Common myeloid progenitor, CD34-positive (primary cell): Measurements from ENCODE around the gene KAT7.

ENCODE experiments used
- CTCF ChIA-PET: fragments of 350-600 bp; sonication (Branson Sonifier 250); formaldehyde crosslinking; loops from one replicate; lab custom pipeline; 2021; ENCODE audit warnings: antibody characterized with exemption; lab: Charles Lee
- POLR2A ChIA-PET: fragments of 350-600 bp; sonication (Branson Sonifier 250); formaldehyde crosslinking; loops from one replicate; lab custom pipeline; 2021; ENCODE audit warnings: antibody characterized with exemption; lab: Charles Lee
- DNase-seq, 3 donors: peaks; one replicate each; pipeline versions ENCODE4 v3.0.0 to v3.0.0-alpha.2; 2013
- H3K27ac ChIP-seq, 2 experiments: 1 replicate in 1 of 2; 2 replicates in 1 of 2; pipeline ENCODE4 v1.7.0; 2013; ENCODE audit warnings: inconsistent platforms in 2 of 2, low read length in 2 of 2, mild to moderate bottlenecking in 2 of 2, low read depth in 1 of 2, moderate library complexity in 1 of 2; ENCODE audit not compliant: severe bottlenecking in 2 of 2, insufficient read depth in 1 of 2, poor library complexity in 1 of 2
- H3K27me3 ChIP-seq, 5 experiments: replicated peaks in 2 of 5; 1 replicate in 3 of 5; 2 replicates in 2 of 5; pipeline versions ENCODE4 v1.6.1 to v1.7.0; 2013; ENCODE audit warnings: low read length in 4 of 5, mild to moderate bottlenecking in 2 of 5, moderate library complexity in 2 of 5, inconsistent platforms in 1 of 5; ENCODE audit not compliant: insufficient read depth in 5 of 5, control insufficient read depth in 4 of 5
- H3K36me3 ChIP-seq, 4 experiments: 1 replicate in 2 of 4; 2 replicates in 2 of 4; pipeline versions ENCODE4 v1.6.1 to v1.7.0; 2013; ENCODE audit warnings: low read length in 3 of 4, control low read depth in 1 of 4, mild to moderate bottlenecking in 1 of 4; ENCODE audit not compliant: control insufficient read depth in 4 of 4, insufficient read depth in 4 of 4
- H3K4me1 ChIP-seq, 4 experiments: 1 replicate in 3 of 4; 2 replicates in 1 of 4; pipeline versions ENCODE4 v1.6.1 to v1.7.1; 2013; ENCODE audit warnings: low read length in 3 of 4, mild to moderate bottlenecking in 3 of 4, control low read depth in 1 of 4, inconsistent platforms in 1 of 4, moderate library complexity in 1 of 4; ENCODE audit not compliant: control insufficient read depth in 4 of 4, insufficient read depth in 4 of 4; ENCODE audit errors: control extremely low read depth in 1 of 4
- H3K4me3 ChIP-seq, 7 experiments: 1 replicate in 4 of 7; 2 replicates in 3 of 7; pipeline versions ENCODE4 v1.5.1 to v1.7.0; 2013; ENCODE audit warnings: mild to moderate bottlenecking in 7 of 7, low read length in 6 of 7, moderate library complexity in 6 of 7, inconsistent platforms in 2 of 7, low read depth in 2 of 7, control low read depth in 1 of 7; ENCODE audit not compliant: insufficient read depth in 4 of 7, control insufficient read depth in 1 of 7; ENCODE audit errors: extremely low read depth in 1 of 7
- H3K9me3 ChIP-seq, 5 experiments: 1 replicate in 4 of 5; 2 replicates in 1 of 5; pipeline versions ENCODE4 v1.6.1 to v1.7.1; 2013; ENCODE audit warnings: low read length in 4 of 5, mild to moderate bottlenecking in 2 of 5, inconsistent platforms in 1 of 5, low read depth in 1 of 5, moderate library complexity in 1 of 5; ENCODE audit not compliant: control insufficient read depth in 4 of 5, insufficient read depth in 2 of 5; ENCODE audit errors: control extremely low read depth in 1 of 5
- WGBS: methylation state at CpG from one replicate; pipeline ENCODE4 v1.1.5; 2013; ENCODE audit not compliant: insufficient coverage; 5-methylcytosine and 5-hydroxymethylcytosine counted together

KAT7 gene

DNA sequence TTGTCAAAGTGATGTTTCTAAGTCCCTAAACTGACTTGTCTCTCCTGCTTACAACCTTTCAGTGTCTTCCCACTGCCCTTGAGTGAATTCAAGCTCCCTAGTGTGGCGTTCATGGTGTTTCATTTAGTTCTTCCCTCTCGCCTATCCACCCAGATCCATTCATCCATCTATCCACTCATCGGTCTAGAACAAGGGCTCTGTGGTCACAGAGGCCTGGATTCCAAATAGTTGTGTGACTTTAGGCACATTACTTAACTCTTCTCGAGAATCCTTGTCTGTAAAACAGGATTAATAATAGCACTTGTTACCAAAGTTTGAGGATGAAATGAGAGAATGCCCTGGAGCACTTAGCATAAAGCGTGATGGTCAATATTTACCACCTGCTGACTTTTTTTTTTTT is 60.3 kb downstream of the KAT7 start:
- POLR2A ChIA-PET: no interaction called here
- CTCF ChIA-PET: interaction anchor here (1.0 to 3.5 kb wide), 4 partner anchors 17 to 141 kb away, joined by 3 to 20 read pairs (median 4); partner anchors contain the start of gene SLC35B1

DNA sequence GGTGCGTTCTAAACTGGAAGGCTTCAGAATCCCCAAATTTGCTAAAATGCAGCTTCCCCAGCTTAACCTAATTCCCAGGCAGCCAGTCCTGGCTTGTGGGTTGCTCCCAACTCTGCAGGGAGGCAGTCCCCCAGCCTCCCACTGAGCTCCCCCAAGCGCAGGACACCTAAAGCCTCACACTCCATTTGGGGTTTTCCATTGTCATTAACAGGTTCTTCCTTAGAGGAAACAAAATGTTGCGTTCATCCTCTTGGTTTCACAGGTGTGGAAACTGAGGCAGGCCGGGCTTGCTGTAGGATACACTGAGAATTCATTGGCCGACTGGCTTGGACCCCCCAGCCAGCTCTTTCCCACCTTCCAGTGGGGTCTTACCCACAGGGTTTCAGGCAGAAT is 61.7 kb downstream of the KAT7 start:
- Histone ChIP-seq H3K4me3 (peak overlapping the region in 4 of 7 experiments; percentile 48 to 79 (median 70)), H3K36me3 (peaks cover 2 to 5% (median 4%) of the 10 kb centered on the region in 4 experiments), H3K9me3 (no peaks in the 10 kb centered on the region), H3K27ac (no peak overlapping the region), H3K27me3 (no peaks in the 10 kb centered on the region), H3K4me1 (peaks cover 0 to 54% (median 34%) of the 10 kb centered on the region in 4 experiments)
- POLR2A ChIA-PET: interaction anchor here (0.6 to 0.7 kb wide), 2 partner anchors 16 to 220 kb away, joined by 3 to 5 read pairs; no protein-coding TSS in a partner anchor
- no peak for DNase-seq
- CTCF ChIA-PET: interaction anchor here (0.6 to 3.5 kb wide), 9 partner anchors 9 to 157 kb away, joined by 3 to 20 read pairs (median 3); partner anchors contain the start of gene SLC35B1
- WGBS: 92% methylated on average over 4 of the region's 5 CpGs

More for the DNA sequence above, 60.3 kb downstream of the KAT7 start:
- no peaks in the 10 kb centered on the region for H3K9me3 ChIP-seq
- WGBS: 100% methylated on average over 2 of the region's 5 CpGs
- no peak overlapping the region for H3K27ac ChIP-seq
- H3K4me3 ChIP-seq: no peak overlapping the region
- peaks cover 2 to 5% (median 4%) of the 10 kb centered on the region in 4 experiments for H3K36me3 ChIP-seq
- no peak for DNase-seq
- H3K4me1 ChIP-seq: peaks cover 0 to 55% (median 43%) of the 10 kb centered on the region in 4 experiments
- no peaks in the 10 kb centered on the region for H3K27me3 ChIP-seq

- ChIA-PET POLR2A (interaction anchor here (0.6 to 1.4 kb wide), 3 partner anchors 88 to 172 kb away, joined by 3 to 5 read pairs (median 4); partner anchors contain the start of gene SLC35B1), CTCF (interaction anchor here (0.6 to 3.1 kb wide), 8 partner anchors 11 to 283 kb away, joined by 3 to 15 read pairs (median 3); no protein-coding TSS in a partner anchor)
- no peaks in the 10 kb centered on the region for H3K9me3 ChIP-seq
- peak overlapping the region; percentile 28 to 79 (median 66) for H3K4me3 ChIP-seq
- DNase-seq: peak in 2 of 3 donors; percentile 34 to 50
- H3K4me1 ChIP-seq: peaks cover 0 to 49% (median 31%) of the 10 kb centered on the region in 4 experiments
- H3K27ac ChIP-seq: no peak overlapping the region
- peaks cover 2 to 5% (median 3%) of the 10 kb centered on the region in 4 experiments for H3K36me3 ChIP-seq
- H3K27me3 ChIP-seq: no peaks in the 10 kb centered on the region
- under 1% methylated on average over 50 of the region's 61 CpGs for WGBS
Measured at GRCh38 chr17:49850772-49851386, 62.4 kb downstream of the KAT7 start.

DNA sequence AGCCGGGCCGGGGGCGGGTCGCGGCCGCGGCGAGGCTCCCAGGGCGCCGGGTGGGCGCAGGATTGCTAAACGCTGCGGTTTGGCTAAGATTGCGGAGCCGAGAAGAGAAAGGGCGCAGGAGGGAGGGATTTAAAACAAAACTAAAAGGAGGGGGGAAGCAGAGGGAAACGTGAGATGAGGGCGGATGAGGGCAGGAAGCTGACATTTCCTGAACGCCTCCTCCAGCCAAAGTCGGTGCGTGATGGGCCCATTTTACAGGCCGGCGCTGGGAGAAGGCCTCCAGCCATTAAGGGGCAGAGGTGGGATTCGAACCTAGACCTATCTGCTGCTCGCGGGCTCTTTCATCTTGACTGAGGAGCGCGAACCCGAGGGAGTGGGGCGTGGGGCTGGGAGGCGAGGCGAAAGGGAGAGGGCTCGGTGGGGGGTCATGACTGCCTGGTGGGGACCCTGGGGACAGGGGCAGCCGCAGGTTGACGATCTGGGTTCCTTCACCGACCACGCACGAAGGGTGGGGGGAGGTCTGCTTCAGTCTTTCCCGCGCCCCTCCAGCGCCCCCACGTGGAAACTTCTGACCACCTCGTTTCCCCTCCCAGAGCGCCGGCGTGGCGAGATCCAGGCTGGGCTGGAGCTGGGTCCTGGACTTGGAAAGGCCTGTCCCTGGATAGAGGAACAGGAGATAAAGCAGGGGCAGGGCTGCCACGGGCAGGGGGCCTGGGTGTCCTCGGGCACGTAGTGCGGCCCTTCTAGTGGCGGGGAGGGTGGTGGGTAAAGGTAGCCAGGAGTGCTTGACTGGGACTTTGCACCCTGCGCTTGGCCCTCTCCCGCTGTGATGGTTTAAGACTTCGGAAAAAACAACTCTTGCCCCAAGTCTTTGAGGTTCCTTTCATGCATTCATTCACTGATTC is 63.2 kb downstream of the KAT7 start:
- Histone ChIP-seq H3K36me3 (peaks cover 0 to 5% (median 1%) of the 10 kb centered on the region in 4 experiments), H3K4me3 (peak overlapping the region; percentile 28 to 79 (median 66)), H3K9me3 (no peaks in the 10 kb centered on the region), H3K27ac (peak overlapping the region in 1 of 2 experiments; percentile 20), H3K4me1 (peaks cover 0 to 49% (median 31%) of the 10 kb centered on the region in 4 experiments), H3K27me3 (no peaks in the 10 kb centered on the region)
- DNase-seq: peak; percentile 79 to 91 (median 90)
- 6% methylated on average over 35 of the region's 55 CpGs for WGBS
- CTCF ChIA-PET: interaction anchor here (0.7 to 3.1 kb wide), 15 partner anchors 9 to 284 kb away, joined by 3 to 15 read pairs (median 4); no protein-coding TSS in a partner anchor
- POLR2A ChIA-PET: interaction anchor here (0.6 to 1.4 kb wide), 3 partner anchors 89 to 172 kb away, joined by 3 to 5 read pairs (median 4); partner anchors contain the start of gene SLC35B1

DNA sequence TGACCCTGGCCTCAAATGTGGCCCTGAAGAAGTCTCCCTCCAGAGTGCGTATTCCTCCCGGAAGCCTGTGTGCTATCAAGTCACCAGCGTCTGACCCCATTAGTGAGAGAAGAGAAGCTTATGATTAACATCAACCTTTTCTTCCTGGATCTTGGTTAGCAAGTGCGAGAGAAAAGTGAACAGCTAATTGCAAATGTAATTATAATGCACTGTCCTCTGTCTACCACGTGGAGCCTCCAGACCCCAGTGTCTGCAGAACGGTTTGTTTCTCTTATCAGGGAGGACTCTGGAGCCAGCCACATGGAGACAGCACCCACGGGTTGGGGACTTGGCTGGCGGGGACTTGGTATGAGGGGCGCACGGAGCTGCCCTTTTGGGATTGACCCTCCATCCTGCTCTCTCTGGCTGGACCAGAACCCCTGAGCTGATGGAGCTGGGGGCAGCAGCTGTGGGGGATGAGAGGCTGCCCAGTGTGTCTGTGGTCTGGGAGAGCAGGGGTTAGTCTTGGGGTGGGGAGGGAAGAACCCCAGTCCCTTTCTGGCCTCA is 65.1 kb downstream of the KAT7 start:
- Histone ChIP-seq H3K27ac (no peak overlapping the region), H3K4me3 (no peak overlapping the region), H3K4me1 (peaks cover 0 to 45% (median 31%) of the 10 kb centered on the region in 4 experiments), H3K9me3 (no peaks in the 10 kb centered on the region), H3K36me3 (no peaks in the 10 kb centered on the region), H3K27me3 (no peaks in the 10 kb centered on the region)
- ChIA-PET CTCF (interaction anchor here (1.2 to 3.1 kb wide), 5 partner anchors 21 to 286 kb away, joined by 3 to 15 read pairs (median 5); no protein-coding TSS in a partner anchor), POLR2A (no interaction called here)
- 91% methylated on average over 4 of the region's 10 CpGs for WGBS
- no peak for DNase-seq

GRCh38 chr17:49854126-49854525 is 65.6 kb downstream of the KAT7 start:
- ChIA-PET POLR2A (no interaction called here), CTCF (interaction anchor here (1.2 to 10.6 kb wide), 7 partner anchors 10 to 287 kb away, joined by 3 to 172 read pairs (median 5); partner anchors contain the start of gene DLX3)
- Histone ChIP-seq H3K9me3 (no peaks in the 10 kb centered on the region), H3K36me3 (no peaks in the 10 kb centered on the region), H3K27ac (no peak overlapping the region), H3K27me3 (no peaks in the 10 kb centered on the region), H3K4me3 (no peak overlapping the region), H3K4me1 (peaks cover 0 to 45% (median 37%) of the 10 kb centered on the region in 4 experiments)
- no peak for DNase-seq
- 90% methylated on average over 5 of the region's 5 CpGs for WGBS
